Astrocyte (in vitro differentiated cells and primary cell): ENCODE measurements around the gene SLC8B1. TPM values are rescaled to one million over a fixed set of nuclear protein-coding genes. Genes with fewer than 3 reads are reported as not detected.

Source experiments
- DNase-seq: peaks from one replicate; pipeline ENCODE4 v3.0.0-alpha.2; 2010; ENCODE audit warnings: low read depth
- FAIRE-seq: peaks from 2 replicates; lab custom pipeline; 2011; peaks lifted over from hg19 to GRCh38; lab: Jason Lieb, UNC
- H2AFZ ChIP-seq: 2 replicates; pipeline ENCODE4 v1.6.0; 2012; ENCODE audit warnings: low read depth, low read length, inconsistent platforms
- H3K27ac ChIP-seq: 2 replicates; pipeline ENCODE4 v1.5.1; 2011; ENCODE audit warnings: low read depth, low read length, inconsistent platforms
- H3K27me3 ChIP-seq: 2 replicates; pipeline ENCODE4 v1.6.0; 2011; ENCODE audit warnings: low read length, inconsistent platforms; ENCODE audit not compliant: insufficient read depth
- H3K36me3 ChIP-seq: 2 replicates; pipeline ENCODE4 v1.5.1; 2011; ENCODE audit warnings: low read length, inconsistent platforms; ENCODE audit not compliant: insufficient read depth
- H3K4me1 ChIP-seq: 2 replicates; pipeline ENCODE4 v1.5.1; 2011; ENCODE audit warnings: low read length, inconsistent platforms; ENCODE audit not compliant: insufficient read depth
- H3K4me2 ChIP-seq: 2 replicates; pipeline ENCODE4 v1.6.0; 2012; ENCODE audit warnings: low read length, inconsistent platforms
- H3K4me3 ChIP-seq: 2 replicates; pipeline ENCODE4 v1.5.1; 2011; ENCODE audit warnings: low read depth, mild to moderate bottlenecking, low read length, inconsistent platforms; ENCODE audit not compliant: insufficient read depth
- H3K79me2 ChIP-seq: 2 replicates; pipeline ENCODE4 v1.6.0; 2012; ENCODE audit warnings: mild to moderate bottlenecking, low read length, inconsistent platforms; ENCODE audit not compliant: insufficient read depth
- H3K9ac ChIP-seq: 2 replicates; pipeline ENCODE4 v1.6.0; 2012; ENCODE audit warnings: mild to moderate bottlenecking, low read length, inconsistent platforms
- H3K9me3 ChIP-seq: 2 replicates; pipeline ENCODE4 v1.5.1; 2012; ENCODE audit warnings: low read depth, mild to moderate bottlenecking, low read length, inconsistent platforms; ENCODE audit not compliant: insufficient read depth
- H4K20me1 ChIP-seq: 2 replicates; pipeline ENCODE4 v1.6.0; 2012; ENCODE audit warnings: low read length, inconsistent platforms; ENCODE audit not compliant: insufficient read depth
- H3K27ac Mint-ChIP-seq: one replicate; pipeline ENCODE4 v1.8.0; 2021; ENCODE audit warnings: mild to moderate bottlenecking, mixed read lengths; ENCODE audit not compliant: unreplicated experiment
- H3K27me3 Mint-ChIP-seq: one replicate; pipeline ENCODE4 v1.8.0; 2021; ENCODE audit warnings: low read depth, mixed read lengths; ENCODE audit not compliant: unreplicated experiment
- H3K36me3 Mint-ChIP-seq: one replicate; pipeline ENCODE4 v1.8.0; 2021; ENCODE audit warnings: low read depth, mixed read lengths; ENCODE audit not compliant: unreplicated experiment
- H3K4me1 Mint-ChIP-seq: one replicate; pipeline ENCODE4 v1.8.0; 2021; ENCODE audit warnings: low read depth, mixed read lengths; ENCODE audit not compliant: unreplicated experiment
- H3K4me3 Mint-ChIP-seq: one replicate; pipeline ENCODE4 v1.8.0; 2021; ENCODE audit warnings: mild to moderate bottlenecking, moderate library complexity, mixed read lengths; ENCODE audit not compliant: unreplicated experiment
- H3K9me3 Mint-ChIP-seq: one replicate; pipeline ENCODE4 v1.8.0; 2021; ENCODE audit warnings: mild to moderate bottlenecking, mixed read lengths; ENCODE audit not compliant: unreplicated experiment
- EZH2 ChIP-seq: IDR thresholded peaks from 2 replicates; pipeline ENCODE4 v1.6.1; 2012; ENCODE audit warnings: mild to moderate bottlenecking, low read length, inconsistent platforms; ENCODE audit not compliant: insufficient read depth
- total RNA-seq: library from RNA; stranded (reverse); gene quantifications from 2 replicates; pipeline ENCODE4 v1.2.1, GENCODE V29; 2021
- TF ChIP-seq, protein P1 (sequence below): IDR thresholded peaks from 2 replicates; pipeline ENCODE4 v1.5.1; 2011; ENCODE audit warnings: low read depth, mild to moderate bottlenecking, inconsistent platforms, low read length, moderate library complexity; ENCODE audit not compliant: insufficient read depth

The SLC8B1 gene
- total RNA-seq, 1 donor from 2014 or later = 8.6 TPM

DNA sequence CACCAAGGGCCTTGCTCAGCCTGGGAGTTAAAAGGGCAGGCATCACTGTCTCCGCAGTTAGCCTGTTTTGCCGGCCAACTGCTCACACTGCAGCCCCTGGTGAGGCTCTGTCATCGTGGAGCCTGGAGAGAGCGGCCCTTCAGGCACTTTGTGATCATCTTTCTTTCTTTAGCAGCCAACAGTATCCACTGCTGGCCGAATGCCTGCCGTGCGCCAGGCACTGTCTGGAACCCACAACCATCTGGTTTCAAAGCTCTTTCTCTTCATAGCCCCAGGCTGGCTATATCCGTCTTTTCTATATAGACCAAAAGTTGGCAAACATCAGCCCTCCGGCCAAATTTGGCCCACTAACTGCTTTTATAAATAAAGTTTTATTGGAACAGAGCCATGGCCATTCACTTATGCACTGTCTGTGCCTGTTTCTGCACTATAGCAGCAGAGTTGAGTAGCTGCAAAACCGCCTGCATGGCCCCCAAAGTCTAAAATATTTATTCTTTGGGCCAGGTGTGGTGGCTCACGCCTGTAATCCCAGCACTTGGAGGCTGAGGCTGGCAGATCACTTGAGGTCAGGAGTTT is 29.5 kb downstream of the SLC8B1 start:
- H3K36me3 Mint-ChIP-seq = peaks cover 4% of the 10 kb centered on the region
- Histone ChIP-seq H3K27me3 (no peaks in the 10 kb centered on the region), H3K4me3 (no peak overlapping the region), H2AFZ (no peak overlapping the region), H3K4me2 (no peak overlapping the region), H3K9me3 (no peaks in the 10 kb centered on the region), H3K79me2 (no peaks in the 10 kb centered on the region), H3K4me1 (no peaks in the 10 kb centered on the region), H3K9ac (no peak overlapping the region), H3K27ac (no peak overlapping the region), H3K36me3 (no peaks in the 10 kb centered on the region), H4K20me1 (no peaks in the 10 kb centered on the region)
- H3K4me3 Mint-ChIP-seq = no peak overlapping the region
- DNase-seq (no peak), FAIRE-seq (no peak)
- TF ChIP-seq, protein P1, sequence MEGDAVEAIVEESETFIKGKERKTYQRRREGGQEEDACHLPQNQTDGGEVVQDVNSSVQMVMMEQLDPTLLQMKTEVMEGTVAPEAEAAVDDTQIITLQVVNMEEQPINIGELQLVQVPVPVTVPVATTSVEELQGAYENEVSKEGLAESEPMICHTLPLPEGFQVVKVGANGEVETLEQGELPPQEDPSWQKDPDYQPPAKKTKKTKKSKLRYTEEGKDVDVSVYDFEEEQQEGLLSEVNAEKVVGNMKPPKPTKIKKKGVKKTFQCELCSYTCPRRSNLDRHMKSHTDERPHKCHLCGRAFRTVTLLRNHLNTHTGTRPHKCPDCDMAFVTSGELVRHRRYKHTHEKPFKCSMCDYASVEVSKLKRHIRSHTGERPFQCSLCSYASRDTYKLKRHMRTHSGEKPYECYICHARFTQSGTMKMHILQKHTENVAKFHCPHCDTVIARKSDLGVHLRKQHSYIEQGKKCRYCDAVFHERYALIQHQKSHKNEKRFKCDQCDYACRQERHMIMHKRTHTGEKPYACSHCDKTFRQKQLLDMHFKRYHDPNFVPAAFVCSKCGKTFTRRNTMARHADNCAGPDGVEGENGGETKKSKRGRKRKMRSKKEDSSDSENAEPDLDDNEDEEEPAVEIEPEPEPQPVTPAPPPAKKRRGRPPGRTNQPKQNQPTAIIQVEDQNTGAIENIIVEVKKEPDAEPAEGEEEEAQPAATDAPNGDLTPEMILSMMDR = no peak
- no peak for TF ChIP-seq EZH2
- peaks cover 3% of the 10 kb centered on the region for H3K4me1 Mint-ChIP-seq
- H3K9me3 Mint-ChIP-seq = no peaks in the 10 kb centered on the region
- H3K27ac Mint-ChIP-seq = no peak overlapping the region
- H3K27me3 Mint-ChIP-seq = no peaks in the 10 kb centered on the region

DNA sequence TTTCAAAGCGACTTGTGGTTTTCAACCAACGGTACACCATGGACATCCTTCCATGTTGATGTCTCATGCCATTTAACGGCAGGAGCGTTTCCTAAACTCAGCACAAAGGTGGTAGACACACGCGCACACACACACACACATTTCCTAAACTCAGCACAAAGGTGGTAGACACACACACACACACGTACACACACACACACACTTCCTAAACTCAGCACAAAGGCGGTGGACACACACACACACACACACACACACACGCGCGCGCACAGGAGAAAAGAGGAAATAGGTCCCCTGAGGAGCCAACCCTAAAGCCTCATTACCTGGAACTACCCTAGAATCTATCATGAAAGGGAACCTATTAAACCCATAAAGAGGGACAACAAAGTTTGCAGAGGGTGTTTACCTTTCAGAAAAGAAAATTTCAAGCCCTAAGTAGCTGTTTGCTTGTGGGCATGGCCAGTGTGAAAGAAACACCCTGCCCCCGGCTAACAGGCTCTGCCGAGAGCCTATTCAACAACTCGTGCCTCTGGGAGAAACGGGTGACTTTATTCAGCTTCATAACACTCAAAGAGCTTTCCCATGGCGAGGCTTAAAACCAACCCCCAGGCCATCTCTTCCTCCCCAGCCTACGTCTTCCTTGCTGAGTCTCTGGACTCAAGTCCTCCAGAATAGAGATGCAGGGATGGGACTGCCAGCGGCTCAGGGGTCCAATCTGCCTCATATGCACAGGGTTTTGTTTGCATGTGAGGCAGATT is 31.8 kb downstream of the SLC8B1 start:
- no peak overlapping the region for H3K4me3 ChIP-seq
- H3K4me1 ChIP-seq = peaks cover 14% of the 10 kb centered on the region
- no peak overlapping the region for H3K27ac Mint-ChIP-seq
- FAIRE-seq (no peak), DNase-seq (no peak)
- no peak overlapping the region for H3K4me3 Mint-ChIP-seq
- no peak overlapping the region for H2AFZ ChIP-seq
- TF ChIP-seq, protein P1 = no peak
- no peak for TF ChIP-seq EZH2
- no peak overlapping the region for H3K27ac ChIP-seq
- H3K9me3 Mint-ChIP-seq = no peaks in the 10 kb centered on the region
- H3K4me2 ChIP-seq = no peak overlapping the region
- peaks cover 9% of the 10 kb centered on the region for H3K36me3 Mint-ChIP-seq
- H4K20me1 ChIP-seq = no peaks in the 10 kb centered on the region
- no peaks in the 10 kb centered on the region for H3K36me3 ChIP-seq
- no peaks in the 10 kb centered on the region for H3K27me3 Mint-ChIP-seq
- no peaks in the 10 kb centered on the region for H3K27me3 ChIP-seq
- no peaks in the 10 kb centered on the region for H3K79me2 ChIP-seq
- H3K9me3 ChIP-seq = no peaks in the 10 kb centered on the region
- peaks cover 16% of the 10 kb centered on the region for H3K4me1 Mint-ChIP-seq
- H3K9ac ChIP-seq = no peak overlapping the region

DNA sequence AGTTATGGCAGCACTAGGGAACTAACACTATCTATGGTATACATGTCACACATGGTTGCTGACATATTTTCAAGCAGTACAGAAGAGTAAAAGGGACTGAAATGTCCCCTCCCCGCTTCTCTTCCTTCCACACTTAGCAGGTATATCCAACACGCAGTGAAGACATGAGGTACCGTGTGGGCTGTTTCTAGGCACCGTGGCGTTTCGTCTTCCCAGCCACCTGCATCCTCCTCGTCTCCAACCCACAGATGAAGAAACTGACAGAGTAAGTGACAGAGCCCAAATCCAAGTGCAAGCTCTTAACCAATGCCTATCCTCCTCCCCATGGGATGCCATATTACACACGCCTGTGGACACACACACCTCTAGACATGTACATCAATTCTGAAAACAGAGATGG is 32.4 kb downstream of the SLC8B1 start:
- no peak overlapping the region for H3K4me3 ChIP-seq
- H3K4me3 Mint-ChIP-seq = no peak overlapping the region
- H4K20me1 ChIP-seq = no peaks in the 10 kb centered on the region
- H3K4me1 Mint-ChIP-seq = peaks cover 16% of the 10 kb centered on the region
- FAIRE-seq = no peak
- no peak overlapping the region for H3K9ac ChIP-seq
- DNase-seq = no peak
- H3K27ac Mint-ChIP-seq = no peak overlapping the region
- peaks cover 14% of the 10 kb centered on the region for H3K4me1 ChIP-seq
- no peaks in the 10 kb centered on the region for H3K9me3 Mint-ChIP-seq
- H3K4me2 ChIP-seq = no peak overlapping the region
- no peak overlapping the region for H3K27ac ChIP-seq
- TF ChIP-seq, protein P1 = no peak
- H3K36me3 ChIP-seq = no peaks in the 10 kb centered on the region
- peaks cover 9% of the 10 kb centered on the region for H3K36me3 Mint-ChIP-seq
- H3K27me3 Mint-ChIP-seq = no peaks in the 10 kb centered on the region
- no peak overlapping the region for H2AFZ ChIP-seq
- H3K9me3 ChIP-seq = no peaks in the 10 kb centered on the region
- no peaks in the 10 kb centered on the region for H3K27me3 ChIP-seq
- no peaks in the 10 kb centered on the region for H3K79me2 ChIP-seq
